ENCODE data around the gene EDDM3A.

GRCh38 chr14:20791597-20791996 is 45.9 kb downstream of the EDDM3A start:
- TF ChIP-seq CEBPB (IDR thresholded peaks at IDR 0.05) (no peak), JUN (IDR thresholded peaks at IDR 0.05) (no peak)

Measured in A549 (cell line).